Right renal pelvis (tissue), 4 donors: ENCODE results near the gene CHORDC1. TPM values are rescaled to one million over a fixed set of nuclear protein-coding genes. Genes with fewer than 3 reads are reported as not detected.
A peak's percentile ranks its signal among the peaks of the same experiment; 100 is the strongest.
"Not testable (repeated sequence)": the region's sequence is repeated elsewhere in the genome, so short reads cannot be mapped to it uniquely, and the experiment has no call there.

Source experiments
- DNase-seq, 4 donors: peaks; one replicate each; pipeline ENCODE4 v3.0.0-alpha.2; 2013; ENCODE audit warnings: low read depth in 4 of 4, low spot score in 3 of 4, missing footprints in 1 of 4
- polyA plus RNA-seq, 4 donors: library from polyadenylated mRNA; unstranded; fragments of 120-200 nt; gene quantifications; one replicate each; pipeline ENCODE4 v1.2.1, GENCODE V29; 2013; ENCODE audit not compliant: insufficient read length in 4 of 4

The CHORDC1 gene
- polyA plus RNA-seq, 4 donors: 46.0 to 57.4 (median 47.0) TPM

- DNase-seq: no peak
These were observed 4.2 kb downstream of the CHORDC1 start for GRCh38 chr11:90218606-90219005.

- DNase-seq: no peak
These were observed 6.2 kb downstream of the CHORDC1 start for GRCh38 chr11:90216611-90217010.

GRCh38 chr11:90213322-90213721 lies 9.5 kb downstream of the CHORDC1 start:
- DNase-seq: no peak

GRCh38 chr11:90208857-90209256 lies 14.0 kb downstream of the CHORDC1 start:
- no peak for DNase-seq

- not testable (repeated sequence) for DNase-seq
These were observed 14.9 kb downstream of the CHORDC1 start for GRCh38 chr11:90207992-90208391.

- peak in 3 of 4 donors; percentile 10 to 32 (median 25) for DNase-seq
These were observed 17.8 kb downstream of the CHORDC1 start for GRCh38 chr11:90204832-90205646.

- DNase-seq: no peak
These were observed 18.4 kb downstream of the CHORDC1 start for GRCh38 chr11:90204407-90204806.

GRCh38 chr11:90202342-90202741 lies 20.5 kb downstream of the CHORDC1 start:
- no peak for DNase-seq

GRCh38 chr11:90197377-90197776 lies 25.5 kb downstream of the CHORDC1 start:
- DNase-seq: no peak

- no peak for DNase-seq
These were observed 29.8 kb downstream of the CHORDC1 start for GRCh38 chr11:90192869-90193582.

GRCh38 chr11:90189011-90189410 lies 33.8 kb downstream of the CHORDC1 start:
- DNase-seq: no peak

GRCh38 chr11:90187839-90188238 lies 35.0 kb downstream of the CHORDC1 start:
- DNase-seq: no peak

GRCh38 chr11:90179923-90180322 lies 42.9 kb downstream of the CHORDC1 start:
- DNase-seq: no peak

GRCh38 chr11:90178751-90179150 lies 44.1 kb downstream of the CHORDC1 start:
- no peak for DNase-seq

- DNase-seq: no peak
These were observed 46.8 kb downstream of the CHORDC1 start for GRCh38 chr11:90176069-90176468.

- DNase-seq: no peak
These were observed 51.5 kb downstream of the CHORDC1 start for GRCh38 chr11:90171359-90171758.

- no peak for DNase-seq
These were observed 54.3 kb downstream of the CHORDC1 start for GRCh38 chr11:90168571-90168970.

- not testable (repeated sequence) for DNase-seq
These were observed 55.1 kb downstream of the CHORDC1 start for GRCh38 chr11:90167704-90168103.

GRCh38 chr11:90166982-90167573 lies 55.8 kb downstream of the CHORDC1 start:
- not testable (repeated sequence) for DNase-seq
